SK-N-SH (cell line): ENCODE results near the gene TLL2. TPM values are rescaled to one million over a fixed set of nuclear protein-coding genes. Genes with fewer than 3 reads are reported as not detected.

Experiments used
- CTCF ChIA-PET: fragments of 300-600, 350-600 bp; formaldehyde crosslinking; extraction: SDS; loops from one replicate; lab custom pipeline; 2021; lab: Yijun Ruan, JAX
- POLR2A ChIA-PET: fragments of 350-600 bp; sonication (Branson Sonifier 250); formaldehyde crosslinking; extraction: SDS; loops from one replicate; lab custom pipeline; 2020; ENCODE audit warnings: antibody characterized with exemption, inconsistent platforms; lab: Yijun Ruan, JAX
- DNase-seq: peaks from one replicate; pipeline ENCODE4 v3.0.0; 2012
- H2AFZ ChIP-seq: fragments of 200-600 bp; sonication (generic); 2 replicates; pipeline ENCODE4 v1.8.1; 2016; ENCODE audit warnings: antibody characterized with exemption, mild to moderate bottlenecking, low read depth
- H3F3A ChIP-seq: fragments of 200-600 bp; sonication (generic); replicated peaks from 2 replicates; pipeline ENCODE3; 2016; ENCODE audit warnings: antibody characterized with exemption, mild to moderate bottlenecking; ENCODE audit not compliant: insufficient read depth
- H3K27ac ChIP-seq, 2 experiments: fragments of 200-500 bp in 1 of 2; fragments of 200-600 bp in 1 of 2; sonication (Bioruptor generic) in 1 of 2; sonication (generic), shearing (Covaris generic) in 1 of 2; 2 replicates each; pipeline versions ENCODE4 v1.5.1 to v1.6.1; 2014 to 2016; ENCODE audit warnings: low read depth in 2 of 2, inconsistent platforms in 1 of 2, low read length in 1 of 2, mild to moderate bottlenecking in 1 of 2, mixed read lengths in 1 of 2
- H3K27me3 ChIP-seq: fragments of 200-600 bp; sonication (generic), shearing (Covaris generic); 2 replicates; pipeline ENCODE4 v1.6.1; 2016; ENCODE audit warnings: mixed run types; ENCODE audit not compliant: insufficient read depth
- H3K36me3 ChIP-seq, 2 experiments: fragments of 200-500 bp in 1 of 2; fragments of 200-600 bp in 1 of 2; sonication (Bioruptor generic) in 1 of 2; sonication (generic) in 1 of 2; replicated peaks in 1 of 2; 2 replicates each; pipeline versions ENCODE3 to v1.5.1; 2014 to 2016; ENCODE audit warnings: low read length in 1 of 2, mild to moderate bottlenecking in 1 of 2; ENCODE audit not compliant: insufficient read depth in 2 of 2, control insufficient read depth in 1 of 2
- H3K4me1 ChIP-seq, 2 experiments: fragments of 200-500 bp in 1 of 2; fragments of 200-600 bp in 1 of 2; sonication (Bioruptor generic) in 1 of 2; sonication (generic), shearing (Covaris generic) in 1 of 2; 2 replicates each; pipeline versions ENCODE4 v1.5.1 to v1.6.1; 2014 to 2016; ENCODE audit warnings: low read depth in 1 of 2, low read length in 1 of 2, mixed run types in 1 of 2; ENCODE audit not compliant: insufficient read depth in 2 of 2, control insufficient read depth in 1 of 2
- H3K4me2 ChIP-seq: fragments of 200-600 bp; sonication (generic), shearing (Covaris generic); 2 replicates; pipeline ENCODE4 v1.6.1; 2017; ENCODE audit warnings: mixed run types
- H3K4me3 ChIP-seq, 2 experiments: fragments of 200-500 bp in 1 of 2; fragments of 200-600 bp in 1 of 2; sonication (Bioruptor generic) in 1 of 2; sonication (generic), shearing (Covaris generic) in 1 of 2; 2 replicates each; pipeline versions ENCODE4 v1.5.1 to v1.8.1; 2014 to 2016; ENCODE audit warnings: low read depth in 2 of 2, inconsistent platforms in 1 of 2, low read length in 1 of 2, mild to moderate bottlenecking in 1 of 2, mixed read lengths in 1 of 2, moderate library complexity in 1 of 2
- H3K79me2 ChIP-seq: fragments of 200-600 bp; sonication (generic); 2 replicates; pipeline ENCODE4 v1.8.1; 2017; ENCODE audit warnings: mild to moderate bottlenecking; ENCODE audit not compliant: insufficient read depth
- H3K9ac ChIP-seq: fragments of 200-600 bp; sonication (generic); 2 replicates; pipeline ENCODE4 v1.6.1; 2017; ENCODE audit warnings: mixed run types
- H3K9me2 ChIP-seq: fragments of 200-600 bp; sonication (generic); 2 replicates; pipeline ENCODE4 v1.6.1; 2017; ENCODE audit warnings: mixed run types
- H3K9me3 ChIP-seq: fragments of 200-600 bp; sonication (generic); 2 replicates; pipeline ENCODE4 v1.6.1; 2017; ENCODE audit warnings: mixed run types, mild to moderate bottlenecking, moderate library complexity
- H4K20me1 ChIP-seq: fragments of 200-600 bp; sonication (generic); 2 replicates; pipeline ENCODE4 v1.6.1; 2017; ENCODE audit warnings: mild to moderate bottlenecking, mixed run types; ENCODE audit not compliant: insufficient read depth
- CHD2 ChIP-seq: fragments of 150-350 bp; IDR thresholded peaks from 2 replicates; pipeline ENCODE4 v1.6.1; 2018; ENCODE audit warnings: low read length; ENCODE audit not compliant: partially characterized antibody
- ELF1 ChIP-seq: IDR thresholded peaks from 2 replicates; pipeline ENCODE4 v1.4.0; 2012
- FOSL2 ChIP-seq: IDR thresholded peaks from 2 replicates; pipeline ENCODE4 v1.4.0; 2012; ENCODE audit warnings: low read depth, mild to moderate bottlenecking, moderate library complexity, borderline replicate concordance
- GATA2 ChIP-seq: sonication (generic); formaldehyde crosslinking; IDR thresholded peaks from 2 replicates; pipeline ENCODE4 v1.5.0; 2020; ENCODE audit warnings: mild to moderate bottlenecking, missing genetic modification reagents
- MAX ChIP-seq: IDR thresholded peaks from 2 replicates; pipeline ENCODE4 v1.4.0; 2012; ENCODE audit warnings: low read depth
- MXI1 ChIP-seq: IDR thresholded peaks from 2 replicates; pipeline ENCODE4 v1.6.1; 2012; ENCODE audit warnings: mild to moderate bottlenecking, low read depth, low read length, improper control_type of control experiment
- POLR2AphosphoS5 ChIP-seq: IDR thresholded peaks from 2 replicates; pipeline ENCODE4 v1.6.1; 2012; ENCODE audit warnings: low read depth, low read length
- RCOR1 ChIP-seq: fragments of 150-350 bp; IDR thresholded peaks from 2 replicates; pipeline ENCODE4 v1.6.1; 2017; ENCODE audit warnings: antibody characterized with exemption, low read length
- REST ChIP-seq: IDR thresholded peaks from 2 replicates; pipeline ENCODE4 v1.6.1; 2012; ENCODE audit warnings: mild to moderate bottlenecking, low read depth, low read length, moderate library complexity
- RFX5 ChIP-seq: IDR thresholded peaks from 2 replicates; pipeline ENCODE4 v1.6.1; 2012; ENCODE audit warnings: mild to moderate bottlenecking, improper control_type of control experiment, low read length
- RXRA ChIP-seq: IDR thresholded peaks from 2 replicates; pipeline ENCODE4 v1.4.0; 2012; ENCODE audit warnings: low read depth, mild to moderate bottlenecking, borderline replicate concordance
- SMC3 ChIP-seq: IDR thresholded peaks from 2 replicates; pipeline ENCODE4 v1.6.1; 2012; ENCODE audit warnings: low read depth, low read length, improper control_type of control experiment
- TEAD4 ChIP-seq: IDR thresholded peaks from 2 replicates; pipeline ENCODE4 v1.4.0; 2012; ENCODE audit warnings: mild to moderate bottlenecking, borderline replicate concordance; ENCODE audit not compliant: insufficient read depth
- USF1 ChIP-seq: IDR thresholded peaks from 2 replicates; pipeline ENCODE4 v1.4.0; 2012; ENCODE audit warnings: low read depth, borderline replicate concordance
- YY1 ChIP-seq: IDR thresholded peaks from 2 replicates; pipeline ENCODE4 v1.4.0; 2012; ENCODE audit warnings: low read depth, mild to moderate bottlenecking
- WGBS: methylation state at CpG from one replicate; pipeline ENCODE4 v1.1.6; 2017; ENCODE audit warnings: low lambda C conversion rate; 5-methylcytosine and 5-hydroxymethylcytosine counted together
- polyA plus RNA-seq, 3 experiments: library from polyadenylated mRNA; depleted of rRNA; stranded (reverse); fragments of >200 nt; gene quantifications; 2 replicates each; pipeline ENCODE4 v1.2.3, GENCODE V29; 2012
- TF ChIP-seq, protein P1 (sequence below): fragments of 150-350 bp; IDR thresholded peaks from 2 replicates; pipeline ENCODE4 v1.6.1; 2016; ENCODE audit warnings: mild to moderate bottlenecking, low read depth, low read length
- TF ChIP-seq, protein P2 (sequence below): IDR thresholded peaks from 2 replicates; pipeline ENCODE4; 2012

TLL2 gene
- polyA plus RNA-seq, 1 of the 3 experiments (the other 2 are of a cell fraction), result 0.36 TPM

- no peak overlapping the region for H3K9ac ChIP-seq
- no peak overlapping the region for H3K4me2 ChIP-seq
- H3K9me2 ChIP-seq, result no peaks in the 10 kb centered on the region
- TF ChIP-seq REST (no peak), RCOR1 (no peak), RXRA (no peak), GATA2 (CRISPR knock-in tag) (no peak), ELF1 (no peak), TEAD4 (no peak), CHD2 (no peak), SMC3 (no peak), YY1 (no peak), POLR2AphosphoS5 (no peak), FOSL2 (no peak), MAX (no peak), USF1 (no peak), MXI1 (no peak), RFX5 (no peak)
- TF ChIP-seq, protein P1, sequence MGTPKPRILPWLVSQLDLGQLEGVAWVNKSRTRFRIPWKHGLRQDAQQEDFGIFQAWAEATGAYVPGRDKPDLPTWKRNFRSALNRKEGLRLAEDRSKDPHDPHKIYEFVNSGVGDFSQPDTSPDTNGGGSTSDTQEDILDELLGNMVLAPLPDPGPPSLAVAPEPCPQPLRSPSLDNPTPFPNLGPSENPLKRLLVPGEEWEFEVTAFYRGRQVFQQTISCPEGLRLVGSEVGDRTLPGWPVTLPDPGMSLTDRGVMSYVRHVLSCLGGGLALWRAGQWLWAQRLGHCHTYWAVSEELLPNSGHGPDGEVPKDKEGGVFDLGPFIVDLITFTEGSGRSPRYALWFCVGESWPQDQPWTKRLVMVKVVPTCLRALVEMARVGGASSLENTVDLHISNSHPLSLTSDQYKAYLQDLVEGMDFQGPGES, result no peak
- TF ChIP-seq, protein P2, sequence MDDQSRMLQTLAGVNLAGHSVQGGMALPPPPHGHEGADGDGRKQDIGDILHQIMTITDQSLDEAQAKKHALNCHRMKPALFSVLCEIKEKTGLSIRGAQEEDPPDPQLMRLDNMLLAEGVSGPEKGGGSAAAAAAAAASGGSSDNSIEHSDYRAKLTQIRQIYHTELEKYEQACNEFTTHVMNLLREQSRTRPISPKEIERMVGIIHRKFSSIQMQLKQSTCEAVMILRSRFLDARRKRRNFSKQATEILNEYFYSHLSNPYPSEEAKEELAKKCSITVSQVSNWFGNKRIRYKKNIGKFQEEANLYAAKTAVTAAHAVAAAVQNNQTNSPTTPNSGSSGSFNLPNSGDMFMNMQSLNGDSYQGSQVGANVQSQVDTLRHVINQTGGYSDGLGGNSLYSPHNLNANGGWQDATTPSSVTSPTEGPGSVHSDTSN, result no peak
- TF ChIP-seq, all 33 proteins: peak for 0
- CTCF ChIA-PET, result interaction anchor here (1.0 to 1.6 kb wide), 3 partner anchors 12 to 51 kb away, joined by 3 to 8 read pairs (median 3); no protein-coding TSS in a partner anchor
- no peak overlapping the region for H3K4me3 ChIP-seq
- WGBS, result 36% methylated on average over 5 of the region's 5 CpGs
- POLR2A ChIA-PET, result no interaction called here
- H3K36me3 ChIP-seq, result no peaks in the 10 kb centered on the region
- H3K27me3 ChIP-seq, result no peaks in the 10 kb centered on the region
- no peaks in the 10 kb centered on the region for H3K4me1 ChIP-seq
- DNase-seq, result no peak
- H3K9me3 ChIP-seq, result no peaks in the 10 kb centered on the region
- no peaks in the 10 kb centered on the region for H4K20me1 ChIP-seq
- no peaks in the 10 kb centered on the region for H3F3A ChIP-seq
- no peak overlapping the region for H3K27ac ChIP-seq
- H3K79me2 ChIP-seq, result no peaks in the 10 kb centered on the region
- no peak overlapping the region for H2AFZ ChIP-seq
Measured at GRCh38 chr10:96457341-96457740, 56.4 kb downstream of the TLL2 start.
